Activated effector memory CD4-positive, alpha-beta T cell treated with anti-CD3 and anti-CD28 coated beads, Interleukin-2, amount 50 U/mL, for 16 hours (primary cell): ENCODE results near the gene SLC2A6.

ENCODE experiments used
- DNase-seq: peaks from one replicate; pipeline ENCODE4 v3.0.0-alpha.2; 2020

Gene SLC2A6

DNA sequence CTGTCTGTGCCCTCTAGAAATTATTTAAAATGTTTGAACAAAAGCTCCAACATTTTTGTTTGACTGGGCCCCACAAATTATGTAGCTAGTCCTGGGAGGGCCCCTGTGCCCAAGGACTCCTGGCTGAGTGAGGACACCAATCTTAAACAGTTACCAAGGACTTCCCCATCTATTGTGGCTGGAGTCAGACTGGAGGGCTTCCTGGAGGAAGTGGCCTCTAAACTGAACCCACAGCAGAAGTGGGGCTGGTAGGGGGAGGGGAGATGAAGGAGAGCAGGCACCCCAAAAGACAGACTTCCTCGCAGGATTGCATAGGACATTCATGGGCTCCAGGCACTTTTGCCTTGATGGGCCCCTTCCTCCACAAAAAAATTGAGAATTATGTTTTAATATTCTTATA lies 48.7 kb downstream of the SLC2A6 start:
- no peak for DNase-seq

DNA sequence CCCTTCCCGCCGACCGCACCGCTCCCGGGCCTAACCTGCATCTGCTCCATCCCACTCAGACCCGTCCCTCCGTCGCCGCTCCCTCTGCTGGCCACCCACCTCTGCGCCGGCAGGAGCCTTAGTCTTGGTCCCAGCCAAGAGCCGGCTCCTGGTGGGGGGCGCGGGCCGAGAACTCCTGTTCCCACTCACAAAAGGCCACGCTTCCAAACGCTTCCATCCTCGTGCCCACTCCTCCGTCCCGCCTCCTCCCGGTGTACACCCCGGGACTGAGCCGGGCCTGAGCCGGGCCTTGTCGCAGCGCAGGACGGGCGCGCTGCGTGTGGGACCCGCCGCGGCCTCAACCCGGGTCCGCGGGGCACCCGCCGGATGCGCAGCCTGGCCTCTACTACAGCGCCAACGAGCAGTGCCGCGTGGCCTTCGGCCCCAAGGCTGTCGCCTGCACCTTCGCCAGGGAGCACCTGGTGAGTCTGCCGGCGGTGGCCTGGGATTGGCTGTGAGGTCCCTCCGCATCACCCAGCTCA lies 49.2 kb downstream of the SLC2A6 start:
- no peak for DNase-seq

DNA sequence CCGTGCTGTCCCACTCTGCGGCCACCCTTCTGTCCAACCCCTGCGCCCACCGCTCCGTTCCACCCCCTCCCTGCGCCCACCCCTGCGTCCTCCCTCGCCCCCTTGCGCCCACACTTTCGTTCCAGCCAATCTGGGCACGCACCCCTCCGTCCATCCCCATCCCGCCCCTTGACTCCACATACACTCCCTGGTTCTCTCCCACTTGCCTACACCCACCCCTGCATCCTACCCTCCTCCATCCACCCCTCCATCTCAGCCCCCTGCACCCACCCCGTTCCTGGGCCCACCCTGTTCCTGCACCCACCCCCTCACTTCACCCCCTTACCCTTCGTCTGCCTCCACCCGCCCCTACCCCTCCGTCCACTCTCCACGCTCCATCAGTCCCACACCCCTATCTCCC lies 49.7 kb downstream of the SLC2A6 start:
- no peak for DNase-seq

DNA sequence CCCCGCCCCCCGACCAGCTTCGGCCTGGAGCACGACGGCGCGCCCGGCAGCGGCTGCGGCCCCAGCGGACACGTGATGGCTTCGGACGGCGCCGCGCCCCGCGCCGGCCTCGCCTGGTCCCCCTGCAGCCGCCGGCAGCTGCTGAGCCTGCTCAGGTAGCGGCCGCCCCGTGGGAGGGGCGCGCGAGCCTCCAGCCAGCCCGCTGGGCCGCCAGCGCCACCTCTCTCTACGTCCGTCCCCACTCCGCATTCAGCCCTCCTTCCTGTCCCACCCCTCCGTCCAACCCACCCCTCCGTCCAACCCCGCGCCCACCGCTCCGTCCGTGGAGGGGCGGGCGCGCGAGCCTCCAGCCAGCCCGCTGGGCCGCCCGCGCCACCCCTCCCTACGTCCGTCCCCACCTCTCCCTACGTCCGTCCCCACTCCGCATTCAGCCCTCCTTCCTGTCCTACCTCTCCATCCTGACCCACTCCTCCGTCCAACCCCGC lies 50.2 kb downstream of the SLC2A6 start:
- DNase-seq, result no peak

DNA sequence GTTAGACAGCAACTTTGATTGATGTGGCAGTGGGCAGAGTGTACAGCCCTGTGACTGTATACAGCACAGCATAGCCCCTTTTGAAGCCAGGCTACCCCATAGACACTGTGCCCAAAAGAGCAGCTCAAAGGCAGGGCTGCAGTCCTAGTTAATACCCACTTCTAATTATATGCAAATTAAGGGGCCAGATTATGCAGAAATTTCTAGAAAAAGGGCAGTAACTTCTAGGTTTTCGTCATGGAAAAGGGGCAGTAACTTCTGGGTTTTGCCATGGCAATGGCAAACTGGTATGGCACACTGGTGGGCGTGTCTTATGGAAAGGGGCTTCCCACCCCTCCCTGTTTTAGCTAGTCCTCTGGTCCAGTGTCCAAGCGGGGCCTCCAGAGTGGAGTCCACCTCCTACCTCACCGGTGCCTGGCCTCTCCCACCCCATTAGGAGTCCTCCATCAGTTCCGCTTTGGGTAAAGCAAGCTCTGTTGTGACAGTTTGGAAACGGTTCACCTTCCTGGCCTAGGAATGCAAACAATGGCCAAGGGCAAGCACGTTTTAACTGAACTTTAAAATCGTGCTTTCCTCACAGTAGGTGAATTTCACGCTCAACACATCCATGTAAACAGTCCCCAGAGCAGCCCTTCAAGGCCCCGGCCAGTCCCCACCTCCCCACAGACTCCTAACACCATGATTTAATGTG lies 51.1 kb downstream of the SLC2A6 start:
- DNase-seq, result no peak

DNA sequence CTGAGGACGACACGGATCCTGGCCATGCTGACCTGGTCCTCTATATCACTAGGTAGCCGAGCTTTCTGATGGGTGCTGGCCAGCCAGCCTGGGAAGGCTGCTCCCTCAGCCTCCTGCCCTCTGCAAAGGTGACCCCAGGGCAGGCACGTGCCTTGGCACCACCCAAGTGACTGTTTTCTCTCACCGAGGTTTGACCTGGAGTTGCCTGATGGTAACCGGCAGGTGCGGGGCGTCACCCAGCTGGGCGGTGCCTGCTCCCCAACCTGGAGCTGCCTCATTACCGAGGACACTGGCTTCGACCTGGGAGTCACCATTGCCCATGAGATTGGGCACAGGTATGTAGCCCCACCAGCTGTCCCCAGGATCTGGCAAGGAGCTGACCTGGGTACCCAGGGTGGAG lies 52.9 kb downstream of the SLC2A6 start:
- DNase-seq, result no peak

DNA sequence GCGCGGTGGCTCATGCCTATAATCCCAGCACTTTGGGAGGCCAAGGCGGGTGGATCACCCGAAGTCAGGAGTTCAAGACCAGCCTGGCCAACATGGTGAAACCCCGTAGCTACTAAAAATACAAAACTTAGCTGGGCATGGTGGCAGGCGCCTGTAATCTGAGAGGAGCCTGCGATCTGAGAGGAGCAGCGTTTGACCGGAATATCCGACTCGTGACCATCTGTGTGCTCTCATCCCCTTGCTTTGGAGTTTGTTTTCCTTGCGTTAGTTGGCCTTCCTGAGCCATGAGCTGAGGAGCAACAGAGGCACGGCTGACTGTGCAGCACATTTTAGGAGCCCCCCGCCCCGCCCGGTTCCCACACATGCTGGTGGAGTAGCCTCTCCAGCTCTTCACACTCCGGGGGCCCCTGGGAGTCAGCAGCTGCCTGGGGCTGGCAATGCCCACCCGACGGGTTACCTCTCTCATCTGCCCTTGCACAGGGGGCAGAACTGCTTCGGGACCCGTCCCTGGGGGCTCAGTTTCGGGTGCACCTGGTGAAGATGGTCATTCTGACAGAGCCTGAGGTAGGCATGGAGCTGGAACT lies 53.8 kb downstream of the SLC2A6 start:
- DNase-seq, result no peak

DNA sequence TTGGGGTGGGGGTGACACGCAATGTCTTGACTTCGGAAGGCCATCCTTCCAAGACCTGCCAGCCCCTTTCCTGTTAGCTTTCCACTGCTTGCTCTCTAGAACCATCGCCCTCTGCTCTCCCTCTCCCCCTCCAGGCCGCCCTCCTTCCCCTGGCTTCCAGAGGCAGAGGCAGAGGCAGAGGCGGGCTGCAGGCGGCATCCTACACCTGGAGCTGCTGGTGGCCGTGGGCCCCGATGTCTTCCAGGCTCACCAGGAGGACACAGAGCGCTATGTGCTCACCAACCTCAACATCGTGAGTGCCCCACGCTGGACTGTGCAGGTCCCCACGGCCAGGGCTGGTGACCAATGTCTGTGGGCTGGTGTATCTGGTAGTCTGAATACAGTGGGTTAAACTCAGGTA lies 54.7 kb downstream of the SLC2A6 start:
- DNase-seq, result no peak

DNA sequence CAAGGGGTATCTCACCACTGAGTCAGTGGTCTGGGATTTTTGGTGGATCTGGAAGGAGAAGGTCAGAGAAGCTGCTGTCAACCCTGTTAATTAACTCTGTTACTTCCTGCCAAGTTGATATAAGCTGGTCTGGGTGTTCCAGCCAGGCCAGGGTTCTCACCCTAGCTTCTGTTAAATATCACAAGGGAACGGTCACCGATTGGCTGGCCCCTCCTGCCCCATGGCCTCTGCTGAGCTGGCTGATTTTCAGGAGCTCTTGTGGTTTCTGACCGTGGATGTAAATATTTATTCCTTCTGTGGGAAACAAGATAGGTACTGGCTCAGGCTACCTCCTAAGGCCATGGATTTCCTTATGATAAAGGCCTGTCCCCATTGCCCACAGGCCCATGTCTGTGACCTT lies 55.7 kb downstream of the SLC2A6 start:
- DNase-seq, result no peak

DNA sequence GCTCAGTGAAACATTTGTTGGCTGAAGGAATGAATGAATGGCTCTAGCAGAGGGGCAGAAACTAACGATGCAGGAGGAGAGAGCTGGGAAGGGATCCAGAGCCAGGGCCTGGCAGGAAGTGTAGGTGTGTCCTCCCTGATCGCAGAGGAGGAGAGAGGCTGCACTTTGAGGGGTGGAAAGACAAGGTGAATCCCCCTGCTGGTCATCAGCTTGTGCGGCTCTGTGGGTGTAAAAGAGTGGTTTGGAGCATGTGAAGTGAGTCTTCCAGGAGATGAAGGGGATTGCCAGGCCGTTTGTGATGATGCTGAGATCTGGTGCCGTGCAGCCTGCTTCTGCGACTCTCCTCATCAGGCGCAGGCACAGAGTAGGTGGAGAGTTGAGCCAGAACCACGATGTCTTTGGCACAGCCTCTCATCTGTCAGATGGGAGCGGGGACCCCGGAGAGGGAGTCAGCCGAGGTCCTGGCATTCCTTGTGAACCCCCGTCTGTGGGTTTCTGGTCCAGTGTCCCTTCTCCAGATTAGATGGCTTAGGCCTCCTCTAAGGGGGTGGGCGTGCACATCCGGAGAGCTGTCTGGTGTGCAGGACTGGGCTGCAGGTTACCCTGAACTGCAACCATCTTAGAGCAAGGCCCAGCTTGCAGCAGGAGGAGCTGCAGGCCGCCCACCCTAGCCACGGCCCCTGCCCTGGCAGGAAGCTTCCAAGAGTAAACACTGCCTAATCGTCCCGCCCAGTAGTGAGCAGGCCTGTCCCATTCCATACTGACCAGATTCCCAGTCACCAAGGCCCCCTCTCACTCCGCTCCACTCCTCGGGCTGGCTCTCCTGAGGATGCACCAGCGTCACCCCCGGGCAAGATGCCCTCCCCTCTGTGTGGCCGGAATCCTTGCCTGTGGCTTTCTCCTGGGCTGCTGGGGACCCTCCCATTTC lies 57.0 kb downstream of the SLC2A6 start, which contains the start of gene ADAMTS13:
Gene ADAMTS13 (plus strand): TSS at position 753 of the 928 bp plus-strand sequence. CDS start 77 bp downstream, at position 830.
- DNase-seq, result peak; percentile 67
